GM12872 (cell line): Measurements from ENCODE around the gene DAD1.

Source experiments
- CTCF ChIP-seq: IDR thresholded peaks from 3 replicates; pipeline ENCODE4 v1.5.1; 2011; ENCODE audit warnings: low read depth, mild to moderate bottlenecking, low read length, moderate library complexity; ENCODE audit not compliant: insufficient read depth

Gene DAD1

GRCh38 chr14:22606380-22606779 lies 17.4 kb upstream of the DAD1 start:
- TF ChIP-seq CTCF = no peak

- TF ChIP-seq CTCF = no peak
Measured at GRCh38 chr14:22602862-22603261, 13.8 kb upstream of the DAD1 start.

GRCh38 chr14:22601996-22602395 lies 13.0 kb upstream of the DAD1 start:
- TF ChIP-seq CTCF = no peak

GRCh38 chr14:22601456-22601855 lies 12.4 kb upstream of the DAD1 start:
- TF ChIP-seq CTCF = no peak

- TF ChIP-seq CTCF = no peak
Measured at GRCh38 chr14:22600027-22600426, 11.0 kb upstream of the DAD1 start.

GRCh38 chr14:22599349-22599748 lies 10.3 kb upstream of the DAD1 start:
- TF ChIP-seq CTCF = no peak

- peak; percentile 31; the same call in 1 of the 3 replicates for TF ChIP-seq CTCF
Measured at GRCh38 chr14:22598896-22599244, 9.8 kb upstream of the DAD1 start.

- no peak for TF ChIP-seq CTCF
Measured at GRCh38 chr14:22598099-22598895, 9.3 kb upstream of the DAD1 start, which contains the start of gene ABHD4. Gene ABHD4, plus strand, starts transcription at chr14:22598300. Its CDS starts 7 bp downstream, at chr14:22598307.
